Right renal pelvis (tissue), 4 donors: ENCODE data around the gene SMIM1. TPM values are rescaled to one million over a fixed set of nuclear protein-coding genes. Genes with fewer than 3 reads are reported as not detected.
A peak's percentile ranks its signal among the peaks of the same experiment; 100 is the strongest.
"Not testable (repeated sequence)": the region's sequence is repeated elsewhere in the genome, so short reads cannot be mapped to it uniquely, and the experiment has no call there.

ENCODE experiments used
- DNase-seq, 4 donors: peaks; one replicate each; pipeline ENCODE4 v3.0.0-alpha.2; 2013; ENCODE audit warnings: low read depth in 4 of 4, low spot score in 3 of 4, missing footprints in 1 of 4
- polyA plus RNA-seq, 4 donors: library from polyadenylated mRNA; unstranded; fragments of 120-200 nt; gene quantifications; one replicate each; pipeline ENCODE4 v1.2.1, GENCODE V29; 2013; ENCODE audit not compliant: insufficient read length in 4 of 4

The SMIM1 gene
- polyA plus RNA-seq, 4 donors, result 11.4 to 18.4 (median 14.5) TPM

DNA sequence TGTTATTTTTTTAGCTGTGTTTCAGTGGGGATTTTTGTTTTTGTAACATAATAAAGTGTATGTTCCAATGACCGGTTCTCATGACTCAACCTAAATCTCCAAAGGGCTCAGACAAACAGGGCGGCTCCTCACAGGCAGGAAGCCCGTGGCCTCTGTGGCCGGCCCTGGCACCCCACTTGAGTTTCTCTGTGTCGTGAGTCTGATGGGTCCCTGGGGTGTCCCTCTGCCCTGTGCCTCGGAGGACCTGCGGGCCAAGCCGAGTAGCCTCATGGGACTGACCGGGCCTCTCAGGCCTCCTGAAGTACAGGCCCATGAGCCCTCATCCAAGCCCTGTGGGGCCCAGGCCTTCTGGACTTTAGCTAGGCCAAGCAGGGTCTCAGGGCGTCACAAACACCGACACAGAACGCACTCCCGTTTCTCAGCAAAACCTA is 36.4 kb upstream of the SMIM1 start:
- no peak for DNase-seq

DNA sequence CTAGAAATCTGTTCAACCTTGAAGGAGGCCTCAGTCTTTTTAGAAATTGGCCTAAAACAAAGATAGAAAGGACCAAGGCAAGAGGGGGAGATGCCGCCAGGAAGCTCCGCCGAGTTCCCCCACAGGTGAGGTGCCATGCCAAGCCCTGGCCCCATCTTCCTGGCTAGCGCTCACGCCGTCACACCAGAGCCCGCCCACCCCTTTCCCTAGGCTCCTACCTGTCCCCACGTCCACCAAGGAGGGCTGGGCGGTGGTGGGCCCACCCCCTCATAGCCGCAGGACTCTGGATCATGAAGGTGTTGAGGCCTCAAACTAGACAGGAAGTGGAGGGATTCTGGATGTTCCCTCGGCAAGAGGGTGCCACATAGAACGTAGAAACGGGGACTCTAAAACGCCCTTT is 35.8 kb upstream of the SMIM1 start:
- no peak for DNase-seq

- DNase-seq, result no peak
Observed at GRCh38 chr1:3738943-3739342, 33.6 kb upstream of the SMIM1 start.

- DNase-seq, result no peak
Observed at GRCh38 chr1:3740042-3740441, 32.5 kb upstream of the SMIM1 start.

DNA sequence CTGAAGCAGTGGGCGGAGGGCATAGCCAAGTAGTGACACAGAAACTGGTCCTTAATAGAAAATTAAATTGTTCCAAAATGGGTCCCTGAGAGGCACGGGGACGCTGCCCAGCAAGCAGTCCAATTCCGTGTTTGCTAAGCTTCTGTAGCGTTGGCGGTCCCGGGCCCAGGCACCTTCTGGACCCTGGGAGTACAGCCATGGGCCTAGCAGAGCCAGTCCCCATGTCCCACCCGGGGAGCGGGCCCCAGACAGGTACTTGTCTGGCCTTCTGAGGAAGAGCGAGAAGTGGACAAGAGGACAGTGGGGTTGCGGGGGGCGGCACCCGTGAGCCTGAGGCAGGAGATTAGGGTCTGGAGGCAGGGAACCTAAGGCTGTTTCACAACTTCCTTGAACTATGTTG is 31.8 kb upstream of the SMIM1 start:
- DNase-seq, result no peak

GRCh38 chr1:3741566-3742438 is 30.7 kb upstream of the SMIM1 start:
- no peak for DNase-seq

GRCh38 chr1:3742439-3743298 is 29.9 kb upstream of the SMIM1 start:
- DNase-seq, result no peak

- no peak for DNase-seq
Observed at GRCh38 chr1:3743421-3743820, 29.1 kb upstream of the SMIM1 start.

- DNase-seq, result no peak
Observed at GRCh38 chr1:3743826-3744225, 28.7 kb upstream of the SMIM1 start.

DNA sequence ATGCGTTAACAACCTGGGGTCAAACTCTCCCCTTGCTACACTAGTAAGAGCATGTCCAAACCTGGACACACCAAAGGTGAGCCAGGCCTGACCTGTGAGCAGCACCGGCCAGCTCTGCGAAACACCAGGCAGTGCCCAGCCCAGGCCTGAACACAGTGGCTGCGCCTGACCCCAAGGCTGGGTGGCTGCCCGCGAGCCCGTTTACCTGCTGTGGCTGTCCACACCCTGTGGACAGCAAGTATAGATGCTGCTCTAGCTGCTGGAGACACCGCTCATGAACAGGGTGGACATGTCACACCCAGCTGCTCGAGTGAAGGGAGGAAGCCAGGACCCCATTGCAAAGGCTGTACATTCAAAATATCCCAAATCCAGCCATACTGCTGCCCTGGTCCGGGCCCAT is 27.9 kb upstream of the SMIM1 start:
- no peak for DNase-seq

GRCh38 chr1:3745071-3745470 is 27.5 kb upstream of the SMIM1 start:
- DNase-seq, result no peak

DNA sequence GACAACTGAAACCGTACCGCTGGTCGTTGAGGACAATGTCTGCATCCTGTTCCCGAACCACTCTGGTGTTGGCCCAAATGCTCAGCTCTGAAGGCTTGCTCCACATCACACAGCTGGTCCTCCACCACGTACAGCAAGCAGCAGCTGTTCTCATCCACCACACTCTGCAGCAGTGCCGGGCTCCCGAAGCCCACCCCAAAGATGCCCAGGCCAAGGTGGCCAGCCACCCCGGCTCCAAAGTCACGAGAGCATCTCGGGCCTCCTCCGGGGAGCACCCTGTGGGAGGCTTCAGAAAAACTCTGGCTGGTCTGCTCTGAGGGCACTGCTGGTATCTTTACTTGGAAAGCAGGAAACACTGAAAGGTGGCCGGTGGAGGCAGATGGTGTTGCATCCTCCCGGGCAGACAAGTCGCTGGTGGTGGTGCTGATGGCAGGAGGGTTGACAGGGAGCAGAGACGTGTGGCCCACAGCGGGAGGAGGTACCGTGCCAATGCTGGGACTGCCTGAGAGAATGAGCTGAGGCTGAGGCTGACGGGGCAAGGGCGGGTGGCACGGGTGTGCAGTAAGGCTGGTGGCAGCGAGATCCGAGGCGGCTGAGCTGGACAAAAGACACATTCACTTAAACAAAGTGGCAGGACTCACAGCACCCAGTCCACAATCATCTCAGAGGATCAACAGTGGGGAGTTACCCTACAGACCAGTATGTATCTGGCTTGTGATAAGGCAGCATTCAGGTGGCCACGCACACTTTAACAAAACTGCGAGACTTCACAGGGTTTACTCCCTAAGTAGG is 26.8 kb upstream of the SMIM1 start:
- DNase-seq, result no peak

DNA sequence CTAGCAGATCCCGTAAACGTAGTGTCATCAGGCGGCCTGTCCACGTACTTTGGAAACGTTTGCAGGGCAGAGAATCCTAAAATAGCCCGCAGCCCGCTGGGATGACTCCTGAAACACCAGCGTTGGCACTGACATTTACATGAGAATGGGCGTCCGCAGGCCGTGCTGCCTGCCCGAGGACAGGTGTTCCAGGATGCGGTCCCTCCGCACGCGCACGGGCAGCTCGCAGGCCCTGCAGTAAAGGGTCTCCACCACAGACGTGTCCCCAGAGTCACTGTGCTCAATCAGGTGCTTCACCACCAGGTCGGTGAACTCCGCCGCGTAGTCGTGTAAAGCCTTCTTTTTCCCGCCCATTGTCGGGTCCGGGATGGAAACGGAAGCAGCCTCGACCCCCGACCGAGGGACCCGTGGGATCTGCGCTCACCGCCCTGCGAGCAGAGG is 26.1 kb upstream of the SMIM1 start:
- no peak for DNase-seq

- peak; percentile 60 to 69 (median 68) for DNase-seq
Observed at GRCh38 chr1:3746830-3747521, 25.6 kb upstream of the SMIM1 start.

GRCh38 chr1:3747522-3747848 is 25.1 kb upstream of the SMIM1 start:
- no peak for DNase-seq

- no peak for DNase-seq
Observed at GRCh38 chr1:3747903-3748302, 24.6 kb upstream of the SMIM1 start.

- DNase-seq, result not testable (repeated sequence)
Observed at GRCh38 chr1:3748316-3748900, 24.1 kb upstream of the SMIM1 start.

GRCh38 chr1:3749512-3749911 is 23.0 kb upstream of the SMIM1 start:
- no peak for DNase-seq

- no peak for DNase-seq
Observed at GRCh38 chr1:3750741-3751140, 21.8 kb upstream of the SMIM1 start.

DNA sequence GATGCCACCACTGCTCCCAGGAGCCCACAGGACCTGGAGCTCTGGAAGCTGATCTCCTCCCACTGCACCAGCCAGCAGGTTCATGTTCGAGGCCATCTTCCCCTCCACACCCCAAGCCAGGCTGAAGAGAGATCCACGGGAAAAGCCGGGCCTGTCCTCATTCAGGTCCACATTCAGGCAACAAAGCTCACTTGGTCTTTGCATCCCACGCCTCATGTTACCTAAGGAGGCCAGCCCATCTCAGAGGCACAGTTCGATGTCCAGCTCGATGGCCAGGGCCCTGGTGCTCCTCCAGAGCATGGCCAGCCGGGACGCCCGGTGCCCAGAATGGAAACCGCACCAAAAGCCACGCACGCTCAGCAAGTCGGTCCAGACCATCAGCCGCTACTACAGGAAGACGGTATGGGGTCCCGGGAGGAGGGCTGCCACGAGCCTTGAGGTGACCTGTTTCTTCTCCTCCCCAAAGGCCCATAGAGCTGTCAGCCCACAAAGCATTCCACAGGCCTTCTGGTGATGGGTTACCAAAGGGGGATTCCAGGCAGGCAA is 20.1 kb upstream of the SMIM1 start, which contains the start of gene CCDC27:
Gene CCDC27, plus strand, starts transcription at position 51 of the 546 bp plus-strand sequence. Its CDS starts 32 bp downstream, at position 83.
- DNase-seq, result no peak
